Measurements from ENCODE around the gene NOC4L.
"Not testable (repeated sequence)": the region's sequence is repeated elsewhere in the genome, so short reads cannot be mapped to it uniquely, and the experiment has no call there.

NOC4L gene

GRCh38 chr12:132123970-132124765 is 20.1 kb upstream of the NOC4L start:
- peak; percentile 55 for FAIRE-seq

GRCh38 chr12:132124766-132125425 is 19.4 kb upstream of the NOC4L start:
- no peak for DNase-seq (ENCODE audit: insufficient read length, low spot score)
- FAIRE-seq: no peak

More at GRCh38 chr12:132123970-132124765, 20.1 kb upstream of the NOC4L start:
- no peak for DNase-seq (ENCODE audit: insufficient read length, low spot score)

DNA sequence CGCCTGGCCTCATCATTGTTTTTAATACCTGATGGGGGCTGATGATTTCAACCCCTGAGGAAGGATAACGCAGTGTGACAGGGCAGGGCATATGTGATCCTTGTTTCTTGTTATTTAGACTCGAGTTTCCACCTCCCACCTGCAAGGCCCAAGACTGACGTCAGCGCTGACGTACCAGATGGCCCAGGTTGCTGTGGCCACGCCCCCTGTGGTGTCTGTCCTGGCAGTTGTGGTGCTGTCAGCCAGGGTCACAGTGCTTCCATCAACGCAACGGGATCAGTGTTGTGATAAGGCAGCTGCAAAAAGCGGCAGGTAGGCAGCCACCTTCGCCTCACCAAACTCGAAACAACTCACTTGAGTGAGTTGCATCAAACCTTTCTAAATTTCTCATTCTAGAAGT is 18.5 kb upstream of the NOC4L start:
- DNase-seq (ENCODE audit: insufficient read length, low spot score) (no peak), FAIRE-seq (no peak)

DNA sequence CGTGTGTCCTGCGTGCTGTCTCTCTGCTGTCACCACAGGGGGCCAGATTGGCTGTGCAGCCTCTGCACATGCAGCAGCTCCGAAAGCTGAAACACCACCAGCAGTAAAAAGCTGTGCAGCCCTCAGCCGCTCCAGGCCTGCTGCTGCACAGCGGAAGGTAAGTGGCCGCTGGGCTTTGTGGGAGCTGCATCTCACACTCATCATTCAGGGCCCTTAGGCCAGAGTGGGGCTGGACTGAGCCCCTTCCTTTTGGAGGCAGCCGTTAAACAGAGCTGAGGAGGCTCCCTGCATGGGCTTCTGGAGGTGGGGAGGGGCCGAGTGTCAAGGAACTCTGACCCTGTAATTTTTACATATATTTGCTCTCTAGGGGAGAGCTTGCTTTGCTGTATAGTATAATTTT is 17.2 kb upstream of the NOC4L start:
- FAIRE-seq (no peak), DNase-seq (ENCODE audit: insufficient read length, low spot score) (no peak)

- FAIRE-seq: no peak
- no peak for DNase-seq (ENCODE audit: insufficient read length, low spot score)
These were observed 15.2 kb upstream of the NOC4L start for GRCh38 chr12:132129007-132129406.

GRCh38 chr12:132130690-132131089 is 13.6 kb upstream of the NOC4L start:
- DNase-seq (ENCODE audit: insufficient read length, low spot score) (no peak), FAIRE-seq (no peak)

DNA sequence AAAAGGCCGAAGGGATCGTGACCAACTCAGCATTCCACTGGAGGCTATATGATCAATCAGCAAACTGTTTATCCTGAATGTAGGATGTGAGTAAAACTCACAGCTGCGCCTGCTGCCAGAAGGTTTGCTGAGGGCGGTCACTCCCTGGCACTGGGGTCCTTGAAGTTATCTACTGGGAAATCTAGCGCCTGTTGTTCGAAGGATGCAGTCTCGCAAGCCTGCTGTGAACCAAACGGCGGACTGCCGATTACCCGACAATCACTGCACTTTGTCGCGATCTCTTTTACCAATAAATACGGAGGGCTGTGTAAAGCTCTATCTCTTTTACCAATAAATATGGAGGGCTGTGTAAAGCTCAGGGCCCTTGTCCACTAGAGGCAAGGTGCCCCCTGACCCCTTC is 13.0 kb upstream of the NOC4L start:
- FAIRE-seq: no peak
- DNase-seq (ENCODE audit: insufficient read length, low spot score): no peak

DNA sequence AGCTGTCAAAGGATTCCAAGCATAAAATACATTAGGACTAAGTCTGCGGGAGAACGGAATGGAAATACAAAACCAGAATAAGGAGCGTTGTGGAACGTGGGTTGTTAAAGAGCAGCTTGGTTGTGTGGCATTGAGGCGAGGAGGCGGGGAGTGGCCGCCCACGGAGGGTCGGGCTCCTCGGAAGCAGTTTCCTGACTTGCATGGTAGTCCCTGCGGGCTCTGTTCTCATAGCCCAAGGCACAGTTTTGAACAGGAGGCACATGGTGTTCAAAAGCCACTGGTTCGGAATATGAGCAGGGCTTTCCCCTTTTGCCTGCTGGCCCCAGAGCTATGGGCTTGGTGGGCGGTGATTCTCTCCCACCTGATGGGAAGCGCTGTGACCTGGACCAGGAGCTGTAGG is 12.3 kb upstream of the NOC4L start:
- DNase-seq (ENCODE audit: insufficient read length, low spot score) (no peak), FAIRE-seq (no peak)

DNA sequence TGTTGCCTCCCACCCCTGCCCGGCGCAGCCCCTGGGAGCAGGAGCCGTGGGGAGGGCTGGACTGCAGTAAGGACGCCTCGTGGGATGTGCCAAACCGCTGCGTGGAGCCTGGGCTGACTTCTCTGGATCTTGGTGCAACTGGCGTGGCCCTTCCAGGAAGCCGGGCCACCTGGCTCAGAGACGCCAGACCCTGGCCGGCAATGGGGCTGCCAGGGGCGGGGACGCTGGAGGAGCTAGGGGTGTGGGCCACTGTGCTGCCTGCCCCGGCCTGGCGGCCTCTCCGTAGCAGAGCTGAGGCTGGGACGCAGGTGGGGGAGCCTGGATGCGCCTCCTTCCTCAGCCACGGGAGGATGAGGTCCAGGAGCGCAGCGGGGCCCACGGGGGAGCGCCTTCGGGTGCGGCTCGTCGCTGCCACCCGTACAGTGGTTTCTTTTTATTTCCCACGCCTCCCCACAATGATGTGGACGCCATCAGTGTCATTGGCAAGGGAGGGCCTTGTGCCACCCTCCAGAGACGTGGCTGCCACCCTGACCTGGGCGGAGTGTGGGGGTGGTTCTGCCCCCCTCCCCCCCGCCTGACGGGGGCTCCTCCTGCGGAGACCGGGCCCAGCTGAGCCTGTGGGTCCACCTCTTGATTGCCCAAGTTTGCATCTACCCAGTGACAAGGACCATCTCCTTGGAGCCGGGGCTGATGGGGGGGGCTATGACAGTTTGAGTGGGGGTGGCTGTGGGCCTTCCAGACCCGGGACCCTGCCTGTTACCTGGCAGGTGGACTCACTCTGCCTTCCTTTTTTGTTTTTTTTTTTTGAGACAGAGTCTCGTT is 11.4 kb upstream of the NOC4L start:
- no peak for FAIRE-seq
- DNase-seq (ENCODE audit: insufficient read length, low spot score): no peak

DNA sequence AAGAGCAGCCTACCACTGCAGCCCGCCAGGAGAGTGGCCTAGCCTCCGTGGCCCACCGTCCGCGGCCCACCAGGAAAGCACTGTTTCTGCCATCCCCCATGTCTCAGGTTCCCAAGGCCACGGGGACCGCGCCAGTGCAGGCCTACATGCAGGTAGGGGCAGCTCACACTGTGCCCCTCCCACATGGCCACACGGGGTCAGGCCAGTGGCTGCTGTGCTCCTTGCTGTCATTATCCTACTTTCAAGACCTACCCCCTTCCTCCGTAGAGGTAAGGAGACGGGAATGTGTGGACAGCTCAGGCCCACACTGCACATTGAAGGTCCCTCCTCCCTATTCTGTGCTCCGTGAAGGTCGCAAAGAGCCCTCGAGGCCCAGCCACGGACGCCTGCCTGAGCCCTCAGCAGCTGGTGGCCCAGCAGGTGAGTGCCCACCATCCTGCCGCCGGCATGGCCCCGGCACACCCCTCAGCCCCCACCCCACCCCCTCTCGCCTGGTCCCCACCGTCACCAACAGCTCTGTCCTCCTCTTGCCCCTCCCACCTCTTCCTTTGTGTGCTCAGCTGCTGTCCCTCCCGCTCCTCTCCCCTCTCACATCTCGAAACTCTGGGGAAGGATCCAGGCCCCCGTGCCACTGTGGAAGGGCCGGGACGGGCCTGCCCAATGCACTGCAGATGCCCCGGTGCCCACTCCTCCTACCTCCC is 10.2 kb upstream of the NOC4L start:
- DNase-seq (ENCODE audit: insufficient read length, low spot score): no peak
- FAIRE-seq: no peak

GRCh38 chr12:132134653-132135183 is 9.5 kb upstream of the NOC4L start:
- not testable (repeated sequence) for FAIRE-seq; DNase-seq (ENCODE audit: insufficient read length, low spot score)

DNA sequence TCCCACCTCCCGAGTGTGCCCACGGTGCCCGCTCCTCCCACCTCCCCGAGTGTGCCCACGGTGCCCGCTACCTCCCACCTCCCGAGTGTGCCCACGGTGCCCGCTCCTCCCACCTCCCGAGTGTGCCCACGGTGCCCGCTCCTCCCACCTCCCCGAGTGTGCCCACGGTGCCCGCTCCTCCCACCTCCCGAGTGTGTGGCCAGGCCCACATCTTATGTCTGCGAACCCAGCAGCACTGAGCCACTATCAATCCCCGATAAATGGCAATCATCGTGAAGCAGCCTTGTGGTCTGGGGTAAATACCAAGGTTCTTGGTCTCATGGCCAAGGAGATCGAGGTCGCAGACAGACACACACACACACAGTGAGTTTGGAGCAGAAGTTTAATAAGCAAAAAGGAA is 8.0 kb upstream of the NOC4L start:
- DNase-seq (ENCODE audit: insufficient read length, low spot score); FAIRE-seq: not testable (repeated sequence)

- FAIRE-seq: no peak
- DNase-seq (ENCODE audit: insufficient read length, low spot score): no peak
These were observed 6.7 kb upstream of the NOC4L start for GRCh38 chr12:132137483-132138125.

- FAIRE-seq (no peak), DNase-seq (ENCODE audit: insufficient read length, low spot score) (no peak)
These were observed 5.1 kb upstream of the NOC4L start for GRCh38 chr12:132138941-132139871.

- DNase-seq (ENCODE audit: insufficient read length, low spot score) (no peak), FAIRE-seq (no peak)
These were observed 4.3 kb upstream of the NOC4L start for GRCh38 chr12:132139912-132140311.

GRCh38 chr12:132140501-132140900 is 3.8 kb upstream of the NOC4L start:
- DNase-seq (ENCODE audit: insufficient read length, low spot score) (no peak), FAIRE-seq (no peak)

- FAIRE-seq: no peak
These were observed 3.1 kb upstream of the NOC4L start for GRCh38 chr12:132140918-132141841.

More at GRCh38 chr12:132140918-132141841, 3.1 kb upstream of the NOC4L start:
- no peak for DNase-seq (ENCODE audit: insufficient read length, low spot score)
